ENCODE data around the gene HTRA3. TPM values are rescaled to one million over a fixed set of nuclear protein-coding genes. Genes with fewer than 3 reads are reported as not detected.

HTRA3 gene
- total RNA-seq, 1 donor from 2014 or later: not detected

DNA sequence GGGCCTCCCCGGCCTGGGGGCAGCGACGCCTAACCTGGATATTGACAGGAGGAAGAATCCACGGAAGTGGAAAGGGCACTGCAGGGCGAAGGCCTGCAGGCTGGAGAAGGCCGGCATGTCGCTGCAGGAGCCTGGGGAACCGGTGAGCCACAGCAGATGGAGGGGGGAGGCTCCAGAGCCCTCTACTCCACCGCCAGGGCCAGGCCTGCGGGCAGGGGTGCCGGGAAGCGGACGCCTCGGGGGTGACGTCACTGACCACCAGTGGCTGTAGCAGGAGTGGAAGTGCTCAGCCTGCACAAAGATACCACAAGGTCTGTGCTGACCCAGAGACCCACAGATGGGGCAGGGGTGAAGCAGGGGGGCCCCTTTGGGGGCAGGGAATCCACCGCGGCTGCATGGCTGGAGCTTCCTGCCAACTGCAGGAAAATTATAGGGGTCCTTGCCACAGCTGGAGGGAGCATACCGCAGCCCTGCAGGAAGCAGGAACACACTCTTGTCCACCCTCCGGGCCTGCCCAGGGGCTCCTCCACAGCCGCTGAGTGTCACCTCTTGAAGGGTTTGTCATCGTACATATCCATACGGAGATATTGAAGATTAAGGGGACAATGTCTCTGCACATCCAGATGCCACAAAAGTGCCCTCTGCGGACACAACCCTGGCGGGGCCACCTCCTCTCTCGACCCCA is 7.6 kb upstream of the HTRA3 start:
- Mint-ChIP-seq H3K4me3 (no peak overlapping the region), H3K9me3 (no peaks in the 10 kb centered on the region), H3K27ac (no peak overlapping the region), H3K4me1 (no peaks in the 10 kb centered on the region), H3K36me3 (ENCODE audit: low read depth) (no peaks in the 10 kb centered on the region), H3K27me3 (peaks cover 3% of the 10 kb centered on the region)
- intact Hi-C loops (cut with micrococcal nuclease): no loop called here
- DNase-seq: no peak

DNA sequence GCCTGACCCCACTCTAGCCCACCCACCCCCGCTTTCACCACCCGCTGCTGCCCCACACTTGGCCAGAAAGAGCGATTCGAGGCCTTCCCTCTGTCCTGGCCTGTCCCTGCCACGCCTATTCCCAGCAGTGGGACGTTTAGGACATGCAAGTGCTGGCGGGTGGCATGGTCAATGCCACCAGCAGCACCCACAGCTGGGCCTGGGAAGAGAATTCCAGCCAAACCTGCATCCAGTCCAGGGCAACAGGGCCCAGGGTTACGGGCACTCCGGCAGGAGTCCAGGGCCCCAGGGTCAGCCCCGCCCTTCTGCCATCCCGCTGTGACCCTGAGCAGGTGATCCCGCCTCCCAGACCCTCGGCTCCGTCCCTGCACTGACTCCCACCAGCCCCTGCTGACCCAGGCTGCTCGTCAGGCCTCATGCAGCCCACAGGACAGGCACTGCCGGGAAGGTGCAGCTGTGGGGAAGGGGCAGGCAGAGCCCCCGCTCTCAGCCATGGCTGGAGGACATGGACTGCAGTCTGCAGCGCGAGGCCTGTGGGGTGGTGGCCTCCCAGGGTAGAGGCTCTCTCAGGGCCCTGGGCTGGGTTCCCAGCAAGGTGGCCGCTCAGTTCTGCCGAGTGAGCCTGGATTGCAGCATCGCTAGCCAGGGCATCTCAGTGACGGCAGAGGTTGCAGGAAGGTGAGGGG is 6.8 kb upstream of the HTRA3 start:
- Mint-ChIP-seq H3K27ac (no peak overlapping the region), H3K4me3 (no peak overlapping the region), H3K9me3 (no peaks in the 10 kb centered on the region), H3K4me1 (no peaks in the 10 kb centered on the region), H3K27me3 (peaks cover 3% of the 10 kb centered on the region), H3K36me3 (ENCODE audit: low read depth) (no peaks in the 10 kb centered on the region)
- intact Hi-C loops (cut with micrococcal nuclease): no loop called here
- DNase-seq: no peak

DNA sequence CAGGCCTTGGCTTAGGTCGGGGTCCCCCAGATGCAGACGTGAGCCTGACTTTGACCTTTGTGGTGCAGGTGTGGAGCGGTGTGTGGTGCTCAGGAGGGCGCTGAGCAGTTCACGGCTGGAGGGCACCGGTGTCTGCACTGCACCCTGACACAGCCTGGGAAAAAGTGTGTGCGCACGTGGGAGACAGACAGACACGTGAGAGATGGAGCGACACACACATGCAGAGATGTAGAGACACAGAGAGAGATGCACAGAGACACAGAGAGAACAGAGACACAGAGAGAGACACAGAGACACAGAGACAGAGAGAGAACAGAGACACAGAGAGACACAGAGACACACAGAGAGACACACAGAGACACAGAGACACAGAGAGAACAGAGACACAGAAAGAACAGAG is 6.2 kb upstream of the HTRA3 start:
- no peaks in the 10 kb centered on the region for H3K36me3 Mint-ChIP-seq (ENCODE audit: low read depth)
- DNase-seq: no peak
- intact Hi-C loops (cut with micrococcal nuclease): no loop called here
- H3K4me3 Mint-ChIP-seq: no peak overlapping the region
- no peaks in the 10 kb centered on the region for H3K4me1 Mint-ChIP-seq
- H3K27ac Mint-ChIP-seq: no peak overlapping the region
- H3K9me3 Mint-ChIP-seq: no peaks in the 10 kb centered on the region
- H3K27me3 Mint-ChIP-seq: peaks cover 5% of the 10 kb centered on the region

DNA sequence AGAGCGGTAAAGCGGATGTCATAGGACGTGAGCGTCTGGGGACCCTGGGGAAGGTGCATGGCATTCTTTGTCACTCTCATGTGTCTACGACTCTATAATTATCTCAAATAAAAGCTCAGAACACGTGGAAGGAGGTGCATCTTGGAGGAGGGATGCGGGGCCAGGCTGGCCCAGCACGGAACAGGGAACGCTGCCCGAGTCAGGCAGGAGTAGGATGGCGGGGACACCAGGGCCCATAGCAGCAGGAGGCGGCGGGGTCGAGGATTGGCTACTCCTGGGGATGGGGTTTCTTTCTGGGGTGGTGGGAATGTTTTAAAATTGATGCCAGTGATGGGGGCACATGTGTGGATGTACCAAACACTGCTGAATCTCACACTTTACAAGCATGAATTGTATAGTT is 5.4 kb upstream of the HTRA3 start:
- no peak overlapping the region for H3K4me3 Mint-ChIP-seq
- H3K9me3 Mint-ChIP-seq: no peaks in the 10 kb centered on the region
- no peak overlapping the region for H3K27ac Mint-ChIP-seq
- H3K4me1 Mint-ChIP-seq: no peaks in the 10 kb centered on the region
- intact Hi-C loops (cut with micrococcal nuclease): no loop called here
- peaks cover 12% of the 10 kb centered on the region for H3K27me3 Mint-ChIP-seq
- no peaks in the 10 kb centered on the region for H3K36me3 Mint-ChIP-seq (ENCODE audit: low read depth)
- no peak for DNase-seq

DNA sequence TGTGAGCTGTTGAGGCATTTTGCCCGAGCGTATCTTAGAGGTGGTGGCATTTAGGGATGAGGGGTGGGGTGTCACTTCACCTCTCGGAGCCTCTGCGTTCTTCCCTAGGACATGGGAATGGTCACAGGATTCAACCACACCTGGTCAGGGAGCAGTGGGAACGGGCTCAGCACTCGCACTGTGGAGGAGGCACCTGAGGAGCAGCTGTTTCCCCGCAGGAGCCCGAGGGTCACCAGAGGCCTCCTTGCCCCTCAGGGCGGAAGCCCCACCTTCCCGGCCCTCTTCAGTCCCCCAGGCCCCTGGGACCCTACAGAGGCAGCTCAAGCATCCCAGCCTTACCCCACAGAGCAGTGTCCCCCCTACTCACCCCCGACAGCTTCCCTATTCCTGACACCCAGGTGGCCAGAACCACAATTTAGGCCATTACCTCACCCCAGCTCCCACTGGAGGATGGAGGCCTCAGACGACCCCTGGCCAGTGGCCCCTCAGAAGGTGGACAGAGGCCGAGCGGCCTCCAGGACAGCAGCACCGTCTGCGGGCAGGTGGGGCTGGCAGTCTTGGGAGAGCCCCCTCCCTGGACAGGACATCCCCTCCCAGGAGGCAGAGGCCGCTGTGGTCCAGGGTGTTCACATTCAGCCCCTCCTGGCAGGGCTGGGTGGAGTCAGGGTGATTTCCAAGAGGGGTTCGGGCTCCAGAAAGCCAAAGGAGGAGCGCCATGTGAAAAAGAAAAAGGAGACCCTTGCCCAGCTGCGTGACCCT is 4.2 kb upstream of the HTRA3 start:
- DNase-seq: no peak
- no peak overlapping the region for H3K27ac Mint-ChIP-seq
- no peaks in the 10 kb centered on the region for H3K4me1 Mint-ChIP-seq
- H3K36me3 Mint-ChIP-seq (ENCODE audit: low read depth): no peaks in the 10 kb centered on the region
- H3K27me3 Mint-ChIP-seq: peaks cover 14% of the 10 kb centered on the region
- H3K4me3 Mint-ChIP-seq: no peak overlapping the region
- intact Hi-C loops (cut with micrococcal nuclease): no loop called here
- no peaks in the 10 kb centered on the region for H3K9me3 Mint-ChIP-seq

DNA sequence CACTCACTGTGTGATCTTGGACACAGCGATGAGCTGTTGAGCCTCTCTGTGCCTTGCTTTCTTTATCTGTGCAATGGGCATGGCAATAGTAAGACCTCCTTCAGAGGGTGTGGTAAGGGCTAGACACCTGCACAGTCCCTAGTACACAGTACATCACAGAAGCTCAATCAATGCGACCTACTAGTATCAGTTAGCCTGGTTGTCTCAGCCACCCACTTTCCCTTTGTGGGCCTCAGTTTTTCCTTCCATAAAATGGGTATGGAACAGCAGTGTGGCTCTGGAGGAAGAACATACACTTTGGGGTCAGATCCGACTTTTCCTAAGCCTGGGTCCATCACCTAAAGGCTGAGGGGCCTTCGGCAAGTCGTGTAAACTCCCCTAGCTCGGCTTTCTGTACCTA is 3.5 kb upstream of the HTRA3 start:
- Mint-ChIP-seq H3K4me3 (no peak overlapping the region), H3K9me3 (no peaks in the 10 kb centered on the region), H3K36me3 (ENCODE audit: low read depth) (no peaks in the 10 kb centered on the region), H3K27me3 (peaks cover 19% of the 10 kb centered on the region), H3K4me1 (no peaks in the 10 kb centered on the region), H3K27ac (no peak overlapping the region)
- no peak for DNase-seq
- intact Hi-C loops (cut with micrococcal nuclease): loop anchor here (2.0 kb wide), 1 partner anchor 137 kb away; no protein-coding TSS in a partner anchor

DNA sequence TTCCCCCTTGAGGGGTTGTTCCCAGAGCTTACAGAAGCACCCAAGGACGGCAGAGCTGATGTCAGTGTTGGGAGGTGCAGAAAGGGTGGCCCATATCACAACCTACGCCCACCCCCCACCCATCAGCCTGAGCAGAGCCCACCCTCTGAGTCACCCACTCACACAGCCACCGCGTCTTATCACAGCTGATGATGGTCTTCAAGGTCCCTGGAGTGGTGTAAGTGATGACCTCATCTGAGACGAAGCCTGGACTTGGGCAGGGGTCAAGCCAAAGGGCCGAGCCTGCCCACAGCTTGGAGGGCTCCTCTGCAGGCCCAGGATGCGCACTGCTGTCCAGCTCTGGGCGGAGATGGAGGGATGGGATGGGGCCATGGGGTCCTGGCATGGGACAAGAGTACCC is 3.0 kb upstream of the HTRA3 start:
- Mint-ChIP-seq H3K9me3 (no peaks in the 10 kb centered on the region), H3K4me3 (no peak overlapping the region), H3K27me3 (peaks cover 23% of the 10 kb centered on the region), H3K36me3 (ENCODE audit: low read depth) (no peaks in the 10 kb centered on the region), H3K4me1 (no peaks in the 10 kb centered on the region), H3K27ac (no peak overlapping the region)
- intact Hi-C loops (cut with micrococcal nuclease): loop anchor here (2.0 kb wide), 1 partner anchor 136 kb away; no protein-coding TSS in a partner anchor
- no peak for DNase-seq

DNA sequence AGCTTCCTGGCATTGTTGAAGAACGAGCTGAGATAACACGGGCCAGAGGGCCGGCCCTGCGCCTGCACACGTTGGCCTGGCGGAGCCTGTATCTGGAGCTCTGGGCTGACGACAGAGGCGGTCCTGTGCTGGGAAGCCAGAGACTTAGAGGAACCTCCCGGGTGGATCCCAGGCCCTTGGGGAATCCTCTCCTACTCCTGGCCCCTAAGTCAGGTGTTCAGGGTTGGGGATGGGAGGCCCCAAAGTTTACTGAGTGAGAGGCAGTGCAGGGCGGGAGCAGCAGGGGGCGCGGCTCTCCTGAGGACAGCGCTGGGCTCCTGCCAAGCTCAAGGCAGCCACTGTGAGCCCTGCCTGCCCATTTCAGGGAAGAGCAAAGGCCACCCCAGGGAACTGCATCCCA is 2.5 kb upstream of the HTRA3 start:
- DNase-seq: peak; percentile 73
- H3K4me3 Mint-ChIP-seq: no peak overlapping the region
- intact Hi-C loops (cut with micrococcal nuclease): loop anchor here (2.0 kb wide), 1 partner anchor 136 kb away; no protein-coding TSS in a partner anchor
- peaks cover 26% of the 10 kb centered on the region for H3K27me3 Mint-ChIP-seq
- H3K9me3 Mint-ChIP-seq: no peaks in the 10 kb centered on the region
- no peak overlapping the region for H3K27ac Mint-ChIP-seq
- no peaks in the 10 kb centered on the region for H3K4me1 Mint-ChIP-seq
- H3K36me3 Mint-ChIP-seq (ENCODE audit: low read depth): no peaks in the 10 kb centered on the region

DNA sequence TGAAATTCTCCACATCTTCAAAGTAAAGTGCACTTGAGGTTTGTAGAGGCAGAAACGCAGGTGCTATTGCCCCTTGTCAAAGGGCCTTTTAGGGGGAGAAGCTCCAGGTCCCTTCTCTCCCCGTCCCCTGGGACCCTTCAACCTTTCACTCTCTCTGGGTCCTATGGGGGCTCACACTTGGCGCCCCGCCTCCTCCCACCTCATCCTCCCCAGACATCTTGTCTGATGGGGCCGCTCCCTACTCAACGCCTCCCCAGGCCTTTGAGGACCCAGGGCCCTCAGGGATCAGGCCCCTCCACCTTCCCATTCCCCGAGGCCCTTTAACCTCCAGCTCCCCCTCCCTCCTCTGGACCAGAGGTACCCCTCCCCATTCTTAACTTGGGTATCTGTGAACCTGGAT is 1.3 kb upstream of the HTRA3 start:
- DNase-seq: no peak
- Mint-ChIP-seq H3K4me3 (no peak overlapping the region), H3K27me3 (peaks cover 27% of the 10 kb centered on the region), H3K36me3 (ENCODE audit: low read depth) (no peaks in the 10 kb centered on the region), H3K9me3 (no peaks in the 10 kb centered on the region), H3K27ac (no peak overlapping the region), H3K4me1 (no peaks in the 10 kb centered on the region)
- intact Hi-C loops (cut with micrococcal nuclease): no loop called here

DNA sequence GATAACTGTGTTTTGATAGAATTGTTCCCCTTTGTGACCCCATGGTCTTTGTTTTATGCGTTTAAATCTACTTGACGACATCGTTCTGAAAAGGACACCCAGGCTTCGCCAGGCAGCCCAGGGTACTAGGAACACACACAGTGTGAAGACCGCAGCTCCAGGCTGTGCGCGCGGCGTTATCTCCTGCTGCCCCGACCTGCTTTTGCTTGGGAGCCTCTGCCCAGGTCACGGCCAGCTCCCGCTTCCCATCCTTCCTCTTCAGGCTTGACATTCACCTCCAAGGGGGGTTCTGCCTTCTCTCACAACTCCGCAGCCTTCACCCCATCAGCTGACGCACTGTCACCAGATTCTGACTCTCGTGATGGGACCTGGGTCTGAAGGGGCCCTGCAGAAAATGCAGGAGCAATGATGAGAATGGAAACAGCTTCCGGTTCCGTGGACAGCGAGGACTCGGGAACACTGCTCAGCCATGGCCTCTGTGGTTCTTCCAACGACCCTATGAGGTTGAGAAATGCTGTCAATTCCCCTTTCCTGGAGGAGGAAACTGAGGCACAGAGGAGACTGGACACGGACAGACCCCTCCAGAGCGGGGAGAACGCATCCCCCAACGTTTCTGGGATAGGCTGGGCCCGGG is 536 bp upstream of the HTRA3 start:
- no peaks in the 10 kb centered on the region for H3K9me3 Mint-ChIP-seq
- H3K27me3 Mint-ChIP-seq: peaks cover 27% of the 10 kb centered on the region
- no peaks in the 10 kb centered on the region for H3K36me3 Mint-ChIP-seq (ENCODE audit: low read depth)
- intact Hi-C loops (cut with micrococcal nuclease): no loop called here
- no peak overlapping the region for H3K4me3 Mint-ChIP-seq
- H3K27ac Mint-ChIP-seq: no peak overlapping the region
- no peak for DNase-seq
- no peaks in the 10 kb centered on the region for H3K4me1 Mint-ChIP-seq

DNA sequence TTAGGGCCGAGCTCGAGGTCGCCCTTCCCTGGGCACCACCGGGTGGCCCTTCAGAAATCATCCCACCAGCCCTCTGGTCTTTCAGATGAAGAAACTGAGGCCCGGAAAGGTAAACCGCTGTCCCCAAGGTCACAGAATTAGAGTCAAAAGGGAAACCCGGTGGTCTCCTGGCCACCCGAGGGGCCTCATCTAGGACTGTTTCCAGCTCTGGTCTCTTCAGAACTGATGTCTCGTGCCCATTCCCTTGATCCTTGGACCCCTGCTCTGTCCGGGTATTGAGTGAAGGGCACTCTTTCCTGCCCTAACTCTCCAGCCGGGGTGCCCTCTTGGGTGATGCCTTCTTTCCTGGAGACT is 841 bp downstream of the HTRA3 start:
- Mint-ChIP-seq H3K27me3 (peaks cover 27% of the 10 kb centered on the region), H3K36me3 (ENCODE audit: low read depth) (no peaks in the 10 kb centered on the region), H3K9me3 (no peaks in the 10 kb centered on the region), H3K4me3 (no peak overlapping the region), H3K4me1 (no peaks in the 10 kb centered on the region), H3K27ac (no peak overlapping the region)
- no peak for DNase-seq
- intact Hi-C loops (cut with micrococcal nuclease): no loop called here

DNA sequence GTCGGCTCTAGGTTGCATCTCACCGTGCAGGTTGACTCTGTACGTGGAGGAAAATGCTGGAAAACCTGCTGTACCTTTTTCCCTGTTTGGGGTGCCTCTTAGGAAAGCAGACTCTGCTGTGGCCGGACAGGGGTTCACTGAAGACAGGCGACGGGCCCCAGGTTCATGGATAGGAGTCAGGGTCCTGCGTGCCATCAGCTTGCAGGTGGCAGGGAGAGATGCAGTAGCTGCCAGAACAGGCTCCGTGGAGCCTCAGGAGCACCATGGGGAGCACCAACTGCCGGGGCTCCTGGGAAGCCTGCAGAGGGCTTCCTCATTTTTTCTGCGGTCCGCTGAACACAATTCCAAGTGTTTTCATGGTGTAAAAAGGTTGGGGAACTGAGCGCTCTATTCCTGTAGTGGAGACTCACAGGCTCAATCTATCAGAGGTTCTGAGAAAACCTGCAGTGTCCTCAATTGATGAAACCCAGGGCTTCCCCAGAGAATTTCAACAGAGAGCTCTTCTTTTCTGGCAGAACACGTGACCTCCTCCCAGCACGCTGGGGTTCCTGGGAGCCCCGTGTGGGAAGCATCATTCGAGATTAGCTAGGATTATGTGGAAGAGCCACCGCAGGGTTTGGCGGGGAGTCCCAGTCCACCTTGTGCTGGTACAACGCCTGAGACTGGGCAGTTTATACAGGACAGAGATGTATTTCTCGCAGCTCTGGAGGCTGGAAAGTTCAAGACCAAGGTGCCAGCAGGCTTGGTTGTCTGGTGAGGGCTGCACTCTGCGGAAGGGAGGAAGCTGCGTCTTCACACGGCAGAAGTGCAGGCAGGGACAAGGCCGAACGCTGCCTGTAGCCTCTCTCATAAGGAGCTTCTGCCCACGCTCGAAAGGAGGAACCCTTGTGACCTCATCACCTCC is 1.6 kb downstream of the HTRA3 start:
- no peak overlapping the region for H3K27ac Mint-ChIP-seq
- intact Hi-C loops (cut with micrococcal nuclease): no loop called here

DNA sequence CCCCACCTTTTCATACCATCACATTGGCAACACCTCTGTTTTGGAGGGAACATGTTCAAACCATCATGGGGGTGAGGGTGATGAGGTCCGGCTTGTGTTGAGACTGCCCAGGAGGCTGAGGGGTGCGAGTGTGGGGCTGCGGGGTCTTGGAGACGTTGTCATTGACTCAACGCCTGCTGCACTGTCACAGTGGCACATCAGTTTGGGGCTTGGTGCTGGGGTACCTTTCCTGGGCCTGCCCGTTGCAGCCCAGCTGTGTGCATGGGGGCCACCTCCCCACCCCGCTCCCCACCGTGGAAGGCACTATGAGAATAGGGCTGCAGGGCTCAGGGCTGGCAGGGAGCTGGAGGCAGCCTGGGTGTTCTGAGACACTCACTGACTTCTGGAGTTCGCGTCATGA is 2.3 kb downstream of the HTRA3 start:
- H3K4me3 Mint-ChIP-seq: no peak overlapping the region
- H3K9me3 Mint-ChIP-seq: no peaks in the 10 kb centered on the region

More for the DNA sequence above, 1.6 kb downstream of the HTRA3 start:
- H3K36me3 Mint-ChIP-seq (ENCODE audit: low read depth): no peaks in the 10 kb centered on the region
- no peak overlapping the region for H3K4me3 Mint-ChIP-seq
- peaks cover 27% of the 10 kb centered on the region for H3K27me3 Mint-ChIP-seq
- no peaks in the 10 kb centered on the region for H3K9me3 Mint-ChIP-seq
- no peaks in the 10 kb centered on the region for H3K4me1 Mint-ChIP-seq
- no peak for DNase-seq

More for the DNA sequence above, 2.3 kb downstream of the HTRA3 start:
- intact Hi-C loops (cut with micrococcal nuclease): no loop called here
- H3K27ac Mint-ChIP-seq: no peak overlapping the region
- peaks cover 24% of the 10 kb centered on the region for H3K27me3 Mint-ChIP-seq
- no peaks in the 10 kb centered on the region for H3K36me3 Mint-ChIP-seq (ENCODE audit: low read depth)
- no peak for DNase-seq
- no peaks in the 10 kb centered on the region for H3K4me1 Mint-ChIP-seq

Measured in activated CD4-positive, alpha-beta T cell treated with anti-CD3 and anti-CD28 coated beads, Interleukin-2, amount 10 ng/mL, durations not matched to agents 24 days and 14 days (primary cell).